Ascending aorta (tissue), 2 donors: ENCODE data around the gene PARD3B. TPM values are rescaled to one million over a fixed set of nuclear protein-coding genes. Genes with fewer than 3 reads are reported as not detected.

ENCODE experiments used
- DNase-seq, 2 donors: peaks; one replicate each; pipeline ENCODE4 v3.0.0-alpha.2; 2019; ENCODE audit warnings: low spot score in 2 of 2
- H3K27ac ChIP-seq, 2 donors: fragments of 200-600 bp; sonication (generic); one replicate each; pipeline ENCODE4 v1.5.1; 2016 to 2017; ENCODE audit warnings: mild to moderate bottlenecking in 1 of 2
- H3K27me3 ChIP-seq: fragments of 200-600 bp; sonication (generic); one replicate; pipeline ENCODE4 v1.5.1; 2017
- H3K36me3 ChIP-seq, 2 donors: fragments of 200-600 bp; sonication (generic); one replicate each; pipeline ENCODE4 v1.5.1; 2016
- H3K4me1 ChIP-seq, 2 donors: fragments of 200-600 bp; sonication (generic); one replicate each; pipeline ENCODE4 v1.5.1; 2016 to 2017; ENCODE audit warnings: mild to moderate bottlenecking in 1 of 2
- H3K4me3 ChIP-seq, 2 donors: fragments of 200-600 bp; sonication (generic); one replicate each; pipeline ENCODE4 v1.5.1; 2016 to 2017; ENCODE audit warnings: mild to moderate bottlenecking in 1 of 2
- H3K9me3 ChIP-seq, 2 donors: fragments of 200-600 bp; sonication (generic); one replicate each; pipeline ENCODE4 v1.5.1; 2016
- CTCF ChIP-seq, 3 experiments: fragments of 200-600 bp in 2 of 3; fragments of 450-650 bp in 1 of 3; sonication (generic) in 2 of 3; IDR thresholded peaks; one replicate each; pipeline ENCODE4 v1.5.1; 2016 to 2019; ENCODE audit warnings: antibody characterized with exemption in 3 of 3, mild to moderate bottlenecking in 1 of 3, moderate library complexity in 1 of 3
- intact Hi-C: fragments of 100-400 bp; cut with DNase I; formaldehyde crosslinking; loops from one replicate; pipeline ENCODE4 v1.15.1; 2023
- total RNA-seq: library from RNA; depleted of rRNA; stranded (reverse); fragments of >200 nt; gene quantifications from one replicate; pipeline ENCODE4 v1.1.0, GENCODE V29; 2016

The PARD3B gene
- total RNA-seq, 1 donor from 2014 or later: 9.5 TPM

GRCh38 chr2:205571360-205571959 is 1026.2 kb downstream of the PARD3B start:
- intact Hi-C loops: no loop called here
- TF ChIP-seq CTCF (IDR thresholded peaks at IDR 0.05): no peak
- H3K36me3 ChIP-seq: no peaks in the 10 kb centered on the region
- no peak for DNase-seq
- no peaks in the 10 kb centered on the region for H3K4me1 ChIP-seq
- H3K9me3 ChIP-seq: peaks cover 0 to 7% of the 10 kb centered on the region in 2 donors
- H3K27me3 ChIP-seq: no peaks in the 10 kb centered on the region
- no peak overlapping the region for H3K27ac ChIP-seq
- H3K4me3 ChIP-seq: no peak overlapping the region

GRCh38 chr2:205574001-205574400 is 1028.7 kb downstream of the PARD3B start:
- TF ChIP-seq CTCF (IDR thresholded peaks at IDR 0.05): no peak
- no peaks in the 10 kb centered on the region for H3K36me3 ChIP-seq
- no peaks in the 10 kb centered on the region for H3K4me1 ChIP-seq
- intact Hi-C loops: no loop called here
- DNase-seq: no peak
- no peak overlapping the region for H3K4me3 ChIP-seq
- H3K27ac ChIP-seq: no peak overlapping the region
- no peaks in the 10 kb centered on the region for H3K27me3 ChIP-seq
- H3K9me3 ChIP-seq: peaks cover 0 to 7% of the 10 kb centered on the region in 2 donors

- no peak for DNase-seq
- intact Hi-C loops: no loop called here
- no peak for TF ChIP-seq CTCF (IDR thresholded peaks at IDR 0.05)
Measured at GRCh38 chr2:205579335-205579734, 1034.1 kb downstream of the PARD3B start.

GRCh38 chr2:205580212-205580987 is 1035.1 kb downstream of the PARD3B start:
- TF ChIP-seq CTCF (IDR thresholded peaks at IDR 0.05): no peak

More at GRCh38 chr2:205579335-205579734, 1034.1 kb downstream of the PARD3B start:
- Histone ChIP-seq H3K27ac (no peak overlapping the region), H3K36me3 (no peaks in the 10 kb centered on the region), H3K4me1 (no peaks in the 10 kb centered on the region), H3K4me3 (no peak overlapping the region), H3K27me3 (no peaks in the 10 kb centered on the region), H3K9me3 (peaks cover 0 to 7% of the 10 kb centered on the region in 2 donors)

GRCh38 chr2:205582366-205582765 is 1037.1 kb downstream of the PARD3B start:
- no peak for TF ChIP-seq CTCF (IDR thresholded peaks at IDR 0.05)
- no peaks in the 10 kb centered on the region for H3K36me3 ChIP-seq
- H3K4me1 ChIP-seq: no peaks in the 10 kb centered on the region
- no peak for DNase-seq
- intact Hi-C loops: no loop called here
- no peak overlapping the region for H3K27ac ChIP-seq
- H3K27me3 ChIP-seq: no peaks in the 10 kb centered on the region
- no peak overlapping the region for H3K4me3 ChIP-seq
- H3K9me3 ChIP-seq: no peaks in the 10 kb centered on the region

More at GRCh38 chr2:205580212-205580987, 1035.1 kb downstream of the PARD3B start:
- H3K27me3 ChIP-seq: no peaks in the 10 kb centered on the region
- H3K9me3 ChIP-seq: peaks cover 0 to 5% of the 10 kb centered on the region in 2 donors
- no peak overlapping the region for H3K27ac ChIP-seq
- H3K36me3 ChIP-seq: no peaks in the 10 kb centered on the region
- no peaks in the 10 kb centered on the region for H3K4me1 ChIP-seq
- H3K4me3 ChIP-seq: no peak overlapping the region
- intact Hi-C loops: no loop called here
- DNase-seq: no peak
